ENCODE measurements around the gene SCAMP5.

SCAMP5 gene

GRCh38 chr15:74977599-74977998 is 17.8 kb upstream of the SCAMP5 start:
- no peak for DNase-seq

GRCh38 chr15:74978077-74978476 is 17.3 kb upstream of the SCAMP5 start:
- DNase-seq: no peak

DNA sequence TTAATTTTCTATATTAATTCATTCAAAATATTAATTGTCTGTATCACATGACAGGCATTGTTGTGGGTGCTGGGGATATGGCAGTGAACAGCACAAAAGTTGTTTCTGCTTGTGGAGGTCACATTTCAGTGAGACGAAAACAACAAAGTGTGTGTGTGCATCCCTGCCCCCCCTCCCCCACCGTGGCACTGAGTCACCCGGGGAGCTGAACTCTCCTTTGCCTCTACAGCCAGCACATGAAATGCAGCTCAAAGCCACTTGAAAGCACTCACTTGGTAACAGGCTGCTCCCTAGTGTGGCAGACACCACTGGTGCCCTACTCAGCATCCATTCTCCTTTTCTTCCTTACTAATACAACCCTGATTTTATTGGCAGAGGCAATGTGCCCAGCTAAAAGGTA is 16.9 kb upstream of the SCAMP5 start:
- DNase-seq: no peak

GRCh38 chr15:74982183-74982582 is 13.2 kb upstream of the SCAMP5 start:
- DNase-seq: no peak

DNA sequence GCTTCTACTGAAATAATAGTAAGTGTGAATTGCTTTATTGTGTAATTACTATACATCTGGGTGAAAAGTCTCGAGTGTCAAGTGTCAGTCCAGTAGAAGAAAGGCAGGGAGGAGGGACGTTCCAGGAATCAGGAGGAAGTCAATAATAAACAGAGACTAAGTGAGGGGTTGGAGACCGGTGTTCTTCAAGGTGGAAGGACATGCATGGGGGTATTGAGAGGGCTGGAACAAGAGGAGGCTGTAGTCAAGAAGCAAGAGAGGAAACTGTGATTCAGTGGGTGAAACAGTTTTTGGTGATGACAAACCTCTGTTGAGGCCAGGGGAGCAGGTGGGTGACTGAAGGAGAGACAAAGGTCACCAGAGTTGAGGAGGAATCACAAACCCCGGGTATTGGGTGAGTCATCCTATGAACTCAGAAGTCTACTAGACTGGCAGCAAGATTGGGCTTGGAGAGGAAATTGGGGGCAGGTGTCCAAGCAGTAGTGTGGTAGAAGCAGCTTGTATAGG is 11.6 kb upstream of the SCAMP5 start:
- DNase-seq: no peak

- DNase-seq: no peak
Measured at GRCh38 chr15:74988007-74988800, 7.2 kb upstream of the SCAMP5 start.

- DNase-seq: no peak
Measured at GRCh38 chr15:74989527-74989926, 5.8 kb upstream of the SCAMP5 start.

DNA sequence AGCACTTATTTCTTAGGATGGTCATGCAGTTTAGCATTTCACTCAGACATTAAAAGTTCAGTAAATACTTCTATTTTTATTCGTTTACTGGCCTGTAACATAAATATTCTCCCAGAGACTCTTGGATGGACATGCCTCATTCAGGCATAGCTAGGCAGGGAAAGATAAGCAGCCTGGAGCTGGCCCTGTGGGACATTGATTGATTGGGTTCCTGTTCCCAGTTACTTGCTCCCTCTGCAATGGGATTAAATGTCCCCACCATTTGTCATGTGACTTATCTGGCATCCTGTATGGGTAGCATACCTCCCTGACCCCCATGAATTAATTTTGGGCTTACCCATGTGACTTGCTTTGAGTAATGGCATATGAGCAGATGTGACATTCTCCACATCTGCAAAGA is 2.7 kb upstream of the SCAMP5 start:
- DNase-seq: no peak

DNA sequence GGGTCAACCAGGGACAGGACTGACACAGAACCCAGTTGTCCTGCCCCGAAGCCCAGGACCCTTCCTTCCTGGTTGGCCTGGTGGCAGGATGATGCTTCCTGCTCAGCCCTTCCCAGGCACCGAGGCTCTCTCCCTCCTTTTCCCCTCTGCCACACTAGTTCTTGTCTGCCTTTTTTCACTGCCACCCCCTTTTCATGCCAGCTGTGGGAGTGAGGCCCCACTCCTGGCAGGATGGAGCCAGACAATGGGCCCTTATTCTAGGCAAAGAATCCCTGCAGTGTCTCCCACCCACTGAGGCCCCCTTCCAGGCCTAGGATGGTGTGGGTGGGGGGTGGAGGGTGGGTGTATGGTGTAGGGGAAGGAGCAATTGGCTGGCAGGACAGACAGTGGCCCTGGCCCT is 1.1 kb upstream of the SCAMP5 start:
- DNase-seq: no peak

- no peak for DNase-seq
Measured at GRCh38 chr15:74994685-74995084, 678 bp upstream of the SCAMP5 start.

DNA sequence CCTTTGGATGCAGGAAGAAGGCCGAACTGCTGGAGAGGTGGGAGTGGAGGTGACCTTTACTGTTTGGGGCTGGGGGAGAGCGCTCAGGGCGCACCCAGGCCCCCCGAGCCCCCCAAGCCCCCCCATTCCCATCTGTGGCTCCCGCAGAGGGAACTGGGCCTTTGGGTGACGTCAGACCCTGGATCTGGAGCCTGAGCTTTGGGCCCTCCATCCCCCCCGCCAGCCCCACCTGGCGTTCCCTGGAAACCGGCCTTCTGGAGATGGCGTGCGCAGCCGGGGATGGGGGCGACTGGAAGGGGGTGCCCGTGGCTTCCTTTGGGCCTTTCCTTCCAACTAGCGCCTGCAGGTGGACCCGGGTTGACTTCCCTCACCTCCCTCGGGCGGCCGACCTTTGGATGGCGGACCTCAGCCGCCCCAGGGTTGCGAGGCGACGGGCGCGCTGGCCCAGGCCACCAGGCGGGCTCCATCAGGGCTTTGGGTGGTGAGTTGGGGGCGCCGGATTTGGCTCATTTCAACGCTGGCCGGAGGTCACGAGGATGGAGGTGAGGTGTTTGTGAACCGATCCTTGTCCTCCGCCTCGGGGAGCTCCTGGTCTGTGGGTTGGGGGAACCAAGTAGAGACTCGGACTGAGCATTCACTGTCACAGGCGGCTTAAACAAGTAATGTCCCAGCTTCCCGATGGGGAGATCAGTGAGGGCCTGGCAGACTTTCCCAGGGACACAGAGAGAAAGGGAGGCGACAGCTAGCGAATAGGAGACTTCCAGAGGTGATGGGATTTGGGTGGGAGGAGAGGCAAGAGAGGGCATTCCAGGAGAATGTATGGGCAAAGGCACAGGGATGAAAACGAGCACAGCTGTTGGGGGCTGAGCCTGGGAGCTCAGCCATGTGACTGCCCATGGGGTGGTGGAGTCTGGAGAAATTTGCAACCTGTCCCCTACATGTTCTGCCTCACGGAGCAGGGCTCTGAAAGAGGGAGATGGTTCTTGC is 709 bp downstream of the SCAMP5 start:
- DNase-seq: no peak

GRCh38 chr15:74997141-74997540 is 1.8 kb downstream of the SCAMP5 start:
- no peak for DNase-seq

DNA sequence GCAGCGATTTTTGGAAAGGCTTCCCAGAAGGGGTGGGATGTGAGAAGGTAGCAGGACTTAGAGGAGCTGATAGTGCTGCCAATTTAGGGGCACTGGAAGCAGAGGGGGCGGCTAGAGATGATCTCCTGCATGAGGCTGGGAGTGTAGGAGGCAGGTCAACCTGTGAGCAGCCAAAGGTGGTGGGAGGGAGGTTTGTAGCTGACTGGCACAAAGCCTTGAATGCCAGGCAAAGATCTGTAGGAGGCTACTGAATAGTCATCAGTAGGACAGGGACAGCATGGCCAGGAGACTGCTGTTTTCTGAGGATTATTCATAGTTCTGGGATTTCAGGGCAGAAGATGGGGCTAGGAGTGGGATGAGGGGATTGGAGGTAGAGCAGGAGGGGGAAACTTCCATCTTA is 2.2 kb downstream of the SCAMP5 start:
- no peak for DNase-seq

DNA sequence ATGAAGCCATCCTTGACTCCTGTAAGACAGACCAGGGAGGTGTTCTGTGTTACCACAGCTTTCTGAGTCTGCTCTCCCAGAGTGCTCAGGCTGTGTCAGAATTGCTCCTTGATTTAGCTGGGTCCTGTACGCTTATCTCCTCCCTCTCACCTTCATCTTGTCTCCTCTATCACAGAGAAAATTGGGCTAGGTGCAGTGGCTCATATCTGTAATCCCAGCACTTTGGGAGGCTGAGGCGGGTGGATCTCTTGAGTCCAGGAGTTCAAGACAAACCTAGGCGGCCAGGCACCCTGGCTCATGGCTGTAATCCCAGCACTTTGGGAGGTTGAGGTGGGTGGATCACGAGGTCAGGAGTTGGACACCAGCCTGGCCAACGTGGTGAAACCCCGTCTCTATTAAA is 5.9 kb downstream of the SCAMP5 start:
- DNase-seq: no peak

DNA sequence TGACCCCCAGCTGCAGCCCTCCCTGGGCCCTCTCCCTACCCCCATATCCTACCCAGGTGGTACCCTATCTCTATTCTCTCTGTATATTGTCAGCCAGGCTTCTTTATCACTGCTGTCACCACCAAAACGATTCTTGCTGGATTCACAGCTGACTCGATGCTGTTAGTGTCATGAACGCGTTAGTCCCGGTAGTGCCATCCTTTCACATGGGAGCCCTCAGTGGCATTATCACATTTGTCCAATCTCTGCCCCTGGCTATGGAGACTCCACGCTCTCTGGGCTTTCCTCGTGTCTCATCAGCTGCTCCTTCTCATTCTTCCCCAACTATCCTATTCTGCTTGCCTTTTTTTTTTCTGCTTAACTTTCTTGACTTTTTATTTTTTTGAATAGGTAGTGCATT is 7.0 kb downstream of the SCAMP5 start:
- DNase-seq: no peak

DNA sequence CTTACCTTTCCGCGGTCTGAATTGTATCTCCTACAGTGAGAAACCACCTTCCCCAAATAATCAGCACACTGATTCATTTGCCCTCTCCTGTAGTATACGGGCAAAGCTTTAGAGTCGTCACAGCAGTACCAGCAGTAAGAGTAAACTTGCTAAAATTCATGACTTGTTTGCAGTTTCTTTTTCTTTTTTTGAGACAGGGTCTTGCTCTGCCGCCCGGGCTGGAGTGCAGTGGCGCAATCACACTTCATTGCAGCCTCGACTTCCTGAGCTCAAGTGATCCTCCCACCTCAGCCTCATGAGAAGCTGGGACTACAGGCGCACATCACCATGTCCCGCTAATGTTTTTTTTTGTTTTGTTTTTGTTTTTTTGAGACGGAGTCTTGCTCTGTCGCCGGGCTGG is 11.9 kb downstream of the SCAMP5 start:
- no peak for DNase-seq

DNA sequence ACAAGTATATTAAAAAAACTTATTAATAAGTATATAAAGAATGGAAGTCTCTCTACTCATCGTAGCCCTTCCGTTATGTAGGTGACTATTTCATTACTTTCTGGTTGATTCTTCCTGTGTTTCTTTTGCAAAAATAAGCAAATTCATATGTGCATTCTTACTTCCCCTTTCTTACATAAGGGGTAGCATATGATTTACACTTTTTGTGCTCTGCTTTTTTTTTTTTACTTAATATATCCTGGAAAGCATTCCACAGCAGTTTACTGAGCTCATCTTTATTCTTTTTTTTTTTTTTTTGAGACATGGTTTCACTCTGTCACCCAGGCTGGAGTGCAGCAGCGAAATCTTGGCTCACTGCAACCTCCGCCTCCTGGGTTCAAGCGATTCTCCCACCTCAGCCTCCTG is 12.9 kb downstream of the SCAMP5 start:
- no peak for DNase-seq

GRCh38 chr15:75008629-75009326 is 13.4 kb downstream of the SCAMP5 start:
- DNase-seq: no peak

GRCh38 chr15:75016431-75016830 is 21.1 kb downstream of the SCAMP5 start:
- no peak for DNase-seq

DNA sequence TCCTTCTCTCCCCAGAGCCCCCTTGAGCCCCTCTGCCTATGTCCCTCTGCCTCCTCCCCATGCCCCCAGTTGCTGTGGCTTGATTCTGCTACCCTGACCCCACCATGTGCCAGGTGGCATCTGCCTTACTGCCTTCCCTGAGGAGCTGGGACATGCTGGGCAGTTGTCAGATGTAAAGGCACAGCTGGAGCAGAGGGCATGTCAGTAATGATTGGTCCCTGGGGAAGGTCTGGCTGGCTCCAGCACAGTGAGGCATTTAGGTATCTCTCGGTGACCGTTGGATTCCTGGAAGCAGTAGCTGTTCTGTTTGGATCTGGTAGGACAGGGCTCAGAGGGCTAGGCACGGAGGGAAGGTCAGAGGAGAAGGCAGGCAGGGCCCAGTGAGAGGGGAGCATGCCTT is 24.6 kb downstream of the SCAMP5 start:
- no peak for DNase-seq

DNA sequence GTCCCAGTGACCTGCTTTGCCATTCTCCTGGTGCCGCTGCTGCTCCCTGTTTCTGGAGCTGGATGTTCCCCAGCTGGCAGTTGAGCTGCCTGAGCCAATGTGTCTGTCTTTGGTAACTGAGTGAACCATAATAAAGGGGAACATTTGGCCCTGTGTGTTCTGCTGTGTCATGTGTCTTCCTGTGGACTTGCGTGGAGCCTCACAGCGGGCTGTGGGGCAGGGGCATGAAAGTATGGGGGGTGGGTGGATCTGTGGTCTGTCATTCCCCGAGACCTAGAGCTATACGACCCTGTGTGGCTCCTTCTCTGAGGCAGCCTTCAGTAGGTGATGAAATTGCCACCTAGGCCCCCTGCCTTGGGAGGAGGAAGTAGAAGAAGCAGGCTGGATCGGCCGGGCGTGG is 26.0 kb downstream of the SCAMP5 start:
- DNase-seq: no peak

GRCh38 chr15:75022783-75023180 is 27.4 kb downstream of the SCAMP5 start:
- DNase-seq: no peak

DNA sequence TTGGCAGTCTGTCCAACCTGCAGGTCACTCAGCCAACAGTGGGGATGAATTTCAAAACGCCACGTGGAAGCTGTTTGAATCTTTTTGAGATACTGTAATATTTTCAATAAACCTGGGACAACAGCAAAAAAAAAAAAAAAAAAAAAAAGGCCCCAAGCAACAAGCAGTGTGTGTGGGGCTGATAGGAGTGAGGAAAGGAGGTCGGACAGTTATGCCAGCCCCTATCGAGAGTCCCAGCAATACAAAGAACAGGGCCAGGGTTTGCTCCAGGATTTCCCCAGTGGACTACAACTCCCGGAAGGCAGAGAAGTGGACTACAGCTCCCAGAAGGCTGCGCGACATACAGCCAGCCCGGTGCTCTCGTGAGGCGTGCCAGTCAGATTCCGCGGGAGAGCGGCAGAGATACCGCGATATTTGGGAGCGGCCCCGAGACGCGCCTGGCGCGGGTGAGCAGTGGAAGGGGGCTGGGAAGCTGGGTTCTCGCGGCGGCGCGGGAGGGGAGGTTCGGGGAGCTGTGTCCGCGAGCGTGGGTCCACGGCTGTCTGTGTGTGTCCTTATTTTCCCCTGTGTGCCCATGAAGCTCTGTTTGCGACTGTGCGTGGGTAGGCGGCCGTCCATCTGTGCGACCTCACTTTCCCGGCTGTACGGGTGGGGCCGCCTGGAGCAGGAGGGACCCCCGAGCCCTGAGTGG is 28.0 kb downstream of the SCAMP5 start, which contains the start of gene PPCDC:
TSS of gene PPCDC (plus strand) at position 410 of the 691 bp plus-strand sequence. CDS start 4,729 bp downstream, outside the sequence.
- peak; percentile 93 for DNase-seq
